Pancreas (tissue), 10 donors: Measurements from ENCODE around the gene KLK10. TPM values are rescaled to one million over a fixed set of nuclear protein-coding genes. Genes with fewer than 3 reads are reported as not detected.

Source experiments
- ATAC-seq, 4 donors: fragments of 200-7000 bp; cut with Tn5 transposase; one replicate each; pipeline versions ENCODE4 v1.8.0 to v1.9.1; 2020; ENCODE audit warnings: mild to moderate bottlenecking in 4 of 4, moderate library complexity in 4 of 4
- DNase-seq, 6 donors: peaks; one replicate each; pipeline ENCODE4 v3.0.0-alpha.2; 2020
- FAIRE-seq: peaks from 2 replicates; lab custom pipeline; 2012; peaks lifted over from hg19 to GRCh38; lab: Jason Lieb, UNC
- H3K27ac ChIP-seq, 4 donors: fragments of 200-600 bp; sonication (generic); 1 replicate in 3 of 4; 2 replicates in 1 of 4; pipeline versions ENCODE4 v1.5.0 to v1.8.0; 2020
- H3K27me3 ChIP-seq, 4 donors: fragments of 200-600 bp; one replicate each; pipeline ENCODE4 v1.8.0; 2021
- H3K36me3 ChIP-seq, 3 donors: fragments of 200-600 bp; sonication (generic) in 1 of 3; one replicate each; pipeline versions ENCODE4 v1.5.0 to v1.8.0; 2020 to 2021
- H3K4me1 ChIP-seq, 3 donors: fragments of 200-600 bp; one replicate each; pipeline ENCODE4 v1.8.0; 2021
- H3K4me3 ChIP-seq, 4 donors: fragments of 200-600 bp; sonication (generic) in 2 of 4; one replicate each; pipeline versions ENCODE4 v1.5.0 to v1.8.0; 2020 to 2021
- H3K9me3 ChIP-seq, 4 donors: fragments of 200-600 bp; one replicate each; pipeline ENCODE4 v1.8.0; 2021
- WGBS, 2 donors: extraction: QIAGEN DNeasy Blood & Tissue Kit; methylation state at CpG; one replicate each; pipeline ENCODE4 v1.1.7; 2013; 5-methylcytosine and 5-hydroxymethylcytosine counted together
- intact Hi-C, 3 donors: fragments of 100-400 bp; cut with DNase I; formaldehyde crosslinking; loops; one replicate each; pipeline versions ENCODE4 v1.11.1 to v1.14.2; 2022
- polyA plus RNA-seq, 2 donors: library from polyadenylated mRNA; stranded (reverse); fragments of 200-250 nt; gene quantifications; one replicate each; pipeline ENCODE4 v1.2.3, GENCODE V29; 2013
- total RNA-seq, 6 donors: library from RNA; stranded (reverse); fragmentation: NEBNext Ultra II Directional in 4 of 6; extraction: Animal tissue kit (Norgen Biotek cat#: 25700) in 4 of 6; gene quantifications; one replicate each; pipeline versions ENCODE4 v1.2.1 to v1.2.4, GENCODE V29; 2021 to 2023
- TF ChIP-seq, protein P1 (sequence below), 4 donors: fragments of 200-600 bp; sonication (generic) in 3 of 4; IDR thresholded peaks; one replicate each; pipeline versions ENCODE4 v1.5.0 to v1.8.0; 2021; ENCODE audit warnings: antibody characterized with exemption in 4 of 4
- donor health status: healthy with polysubstance abuse.
- donor health status: DM: no; HTN: no; CAD: no; lungs with moderate emphysema.
- donor health status: DM: no; HTN: no; CAD: no.
- donor health status: control.
- donor health status: control.
- donor health status: Bipolar disorder and iron deficiency.
- donor health status: DM: yes; HTN: yes; CAD: no.
- donor health status: DM: no; HTN: no; CAD: no.
- donor health status: DM: no; HTN: no; CAD: no.
- donor health status: DM: yes; HTN: yes; CAD: no.

Gene KLK10
- total and polyA plus RNA-seq, 8 donors = 0.15 to 1.7 (median 0.51) TPM

DNA sequence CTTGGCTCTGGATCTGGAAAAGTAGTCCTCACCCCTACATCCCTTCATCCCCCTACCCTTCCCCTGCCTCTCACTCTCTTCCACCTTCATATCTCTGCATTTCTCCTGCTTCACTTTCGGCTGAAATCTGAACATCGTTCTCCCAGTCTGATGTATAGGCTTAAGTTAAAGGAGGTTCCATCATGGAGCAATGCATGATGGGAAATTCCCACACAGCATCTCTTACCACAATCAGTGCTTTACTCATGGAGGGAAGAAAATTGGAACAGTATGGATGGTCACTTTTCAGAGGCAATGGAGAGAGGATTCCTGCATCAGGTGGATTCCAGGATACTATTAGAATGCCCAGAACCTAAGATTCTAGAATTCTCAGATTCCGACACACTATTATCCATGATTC lies 12.0 kb downstream of the KLK10 start:
- Histone ChIP-seq H3K27ac (no peak overlapping the region), H3K36me3 (no peaks in the 10 kb centered on the region), H3K4me3 (no peak overlapping the region), H3K27me3 (peaks cover 0 to 8% (median 0%) of the 10 kb centered on the region in 4 donors), H3K9me3 (no peaks in the 10 kb centered on the region), H3K4me1 (no peaks in the 10 kb centered on the region)
- 51 to 70% methylated on average over 3 of the region's 3 CpGs for WGBS, 2 donors
- DNase-seq = no peak
- intact Hi-C loops = no loop called here
- TF ChIP-seq, protein P1, sequence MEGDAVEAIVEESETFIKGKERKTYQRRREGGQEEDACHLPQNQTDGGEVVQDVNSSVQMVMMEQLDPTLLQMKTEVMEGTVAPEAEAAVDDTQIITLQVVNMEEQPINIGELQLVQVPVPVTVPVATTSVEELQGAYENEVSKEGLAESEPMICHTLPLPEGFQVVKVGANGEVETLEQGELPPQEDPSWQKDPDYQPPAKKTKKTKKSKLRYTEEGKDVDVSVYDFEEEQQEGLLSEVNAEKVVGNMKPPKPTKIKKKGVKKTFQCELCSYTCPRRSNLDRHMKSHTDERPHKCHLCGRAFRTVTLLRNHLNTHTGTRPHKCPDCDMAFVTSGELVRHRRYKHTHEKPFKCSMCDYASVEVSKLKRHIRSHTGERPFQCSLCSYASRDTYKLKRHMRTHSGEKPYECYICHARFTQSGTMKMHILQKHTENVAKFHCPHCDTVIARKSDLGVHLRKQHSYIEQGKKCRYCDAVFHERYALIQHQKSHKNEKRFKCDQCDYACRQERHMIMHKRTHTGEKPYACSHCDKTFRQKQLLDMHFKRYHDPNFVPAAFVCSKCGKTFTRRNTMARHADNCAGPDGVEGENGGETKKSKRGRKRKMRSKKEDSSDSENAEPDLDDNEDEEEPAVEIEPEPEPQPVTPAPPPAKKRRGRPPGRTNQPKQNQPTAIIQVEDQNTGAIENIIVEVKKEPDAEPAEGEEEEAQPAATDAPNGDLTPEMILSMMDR (IDR thresholded peaks at IDR 0.05) = no peak
- no peak for ATAC-seq
- no peak for FAIRE-seq

- no peaks in the 10 kb centered on the region for H3K9me3 ChIP-seq
- intact Hi-C loops = no loop called here
- H3K4me3 ChIP-seq = no peak overlapping the region
- H3K27ac ChIP-seq = no peak overlapping the region
- peaks cover 0 to 15% (median 0%) of the 10 kb centered on the region in 4 donors for H3K27me3 ChIP-seq
- H3K36me3 ChIP-seq = no peaks in the 10 kb centered on the region
- H3K4me1 ChIP-seq = no peaks in the 10 kb centered on the region
- DNase-seq = no peak
- ATAC-seq = no peak
- no peak for FAIRE-seq
- TF ChIP-seq, protein P1 (IDR thresholded peaks at IDR 0.05) = no peak
- WGBS, 2 donors = 36 to 38% methylated on average over 8 of the region's 8 CpGs
Measured at GRCh38 chr19:51006406-51006805, 13.1 kb downstream of the KLK10 start.

GRCh38 chr19:51005248-51005647 lies 14.3 kb downstream of the KLK10 start:
- Histone ChIP-seq H3K36me3 (no peaks in the 10 kb centered on the region), H3K27ac (no peak overlapping the region), H3K9me3 (no peaks in the 10 kb centered on the region), H3K27me3 (peaks cover 0 to 15% (median 0%) of the 10 kb centered on the region in 4 donors), H3K4me1 (no peaks in the 10 kb centered on the region), H3K4me3 (no peak overlapping the region)
- no peak for DNase-seq
- TF ChIP-seq, protein P1 (IDR thresholded peaks at IDR 0.05) = no peak
- FAIRE-seq = no peak
- ATAC-seq = no peak
- WGBS, 2 donors = 68 to 71% methylated on average over 1 of the region's 1 CpG
- intact Hi-C loops = no loop called here

- Histone ChIP-seq H3K4me1 (no peaks in the 10 kb centered on the region), H3K27me3 (peaks cover 0 to 15% (median 0%) of the 10 kb centered on the region in 4 donors), H3K4me3 (no peak overlapping the region), H3K36me3 (no peaks in the 10 kb centered on the region), H3K9me3 (no peaks in the 10 kb centered on the region), H3K27ac (no peak overlapping the region)
- TF ChIP-seq, protein P1 (IDR thresholded peaks at IDR 0.05) = no peak
- intact Hi-C loops = no loop called here
- DNase-seq (no peak), FAIRE-seq (no peak), ATAC-seq (no peak)
- WGBS, 2 donors = 56 to 61% methylated on average over 7 of the region's 7 CpGs
Measured at GRCh38 chr19:51003316-51003715, 16.2 kb downstream of the KLK10 start.

- DNase-seq (peak in 1 of 6 donors; percentile 29), ATAC-seq (peak in 1 of 4 donors; percentile 37), FAIRE-seq (no peak)
- Histone ChIP-seq H3K9me3 (no peaks in the 10 kb centered on the region), H3K4me3 (no peak overlapping the region), H3K27ac (no peak overlapping the region), H3K27me3 (peaks cover 0 to 15% (median 0%) of the 10 kb centered on the region in 4 donors), H3K4me1 (no peaks in the 10 kb centered on the region), H3K36me3 (no peaks in the 10 kb centered on the region)
- intact Hi-C loops = no loop called here
- 51 to 60% methylated on average over 42 of the region's 42 CpGs for WGBS, 2 donors
- TF ChIP-seq, protein P1 (IDR thresholded peaks at IDR 0.05) = no peak
Measured at GRCh38 chr19:51002542-51003311, 16.8 kb downstream of the KLK10 start.
